Measurements from ENCODE around the gene SLC16A13. TPM values are rescaled to one million over a fixed set of nuclear protein-coding genes. Genes with fewer than 3 reads are reported as not detected.
A peak's percentile ranks its signal among the peaks of the same experiment; 100 is the strongest.

Gene SLC16A13
- total RNA-seq, 6 donors from 2014 or later = 2.3 to 26.2 (median 10.7) TPM

- WGBS, 2 donors = 41 to 51% methylated on average over 11 to 14 of the region's 14 CpGs
- peak overlapping the region; percentile 82 to 88 (median 86) for H3K4me3 ChIP-seq
- H3K36me3 ChIP-seq = peaks cover 0 to 26% (median 7%) of the 10 kb centered on the region in 4 donors
- H3K27ac ChIP-seq = peak overlapping the region in 3 of 4 donors; percentile 97 to 99 (median 99)
- TF ChIP-seq CTCF (IDR thresholded peaks at IDR 0.05) = no peak
- no peak for TF ChIP-seq POLR2A (IDR thresholded peaks at IDR 0.05)
- no peak for TF ChIP-seq EP300 (IDR thresholded peaks at IDR 0.05)
- no peak for TF ChIP-seq POLR2AphosphoS5 (IDR thresholded peaks at IDR 0.05)
- ATAC-seq (ENCODE audit: low FRiP score in 2 of 2) (no peak), DNase-seq (no peak)
- H3K4me1 ChIP-seq = peaks cover 41 to 48% (median 44%) of the 10 kb centered on the region in 4 donors
- H3K27me3 ChIP-seq = no peaks in the 10 kb centered on the region
- no peaks in the 10 kb centered on the region for H3K9me3 ChIP-seq
Observed at GRCh38 chr17:7011415-7011814, 24.4 kb upstream of the SLC16A13 start.

GRCh38 chr17:7011942-7012254 lies 23.9 kb upstream of the SLC16A13 start:
- TF ChIP-seq CTCF (IDR thresholded peaks at IDR 0.05) = no peak
- no peak for TF ChIP-seq POLR2A (IDR thresholded peaks at IDR 0.05)
- TF ChIP-seq EP300 (IDR thresholded peaks at IDR 0.05) = no peak
- TF ChIP-seq POLR2AphosphoS5 (IDR thresholded peaks at IDR 0.05) = no peak
- no peak for ATAC-seq (ENCODE audit: low FRiP score in 2 of 2)
- H3K4me3 ChIP-seq = peak overlapping the region; percentile 82 to 88 (median 86)
- peak overlapping the region; percentile 97 to 99 (median 99) for H3K27ac ChIP-seq
- DNase-seq = no peak
- H3K27me3 ChIP-seq = no peaks in the 10 kb centered on the region
- no peaks in the 10 kb centered on the region for H3K9me3 ChIP-seq
- 0 to 1% methylated on average over 6 of the region's 6 CpGs for WGBS, 2 donors
- peaks cover 0 to 29% (median 6%) of the 10 kb centered on the region in 4 donors for H3K36me3 ChIP-seq
- H3K4me1 ChIP-seq = peaks cover 44 to 53% (median 47%) of the 10 kb centered on the region in 4 donors

GRCh38 chr17:7014261-7014994 lies 21.4 kb upstream of the SLC16A13 start:
- Histone ChIP-seq H3K4me3 (peak overlapping the region; percentile 73 to 88 (median 84)), H3K27me3 (no peaks in the 10 kb centered on the region), H3K4me1 (peaks cover 56 to 76% (median 66%) of the 10 kb centered on the region in 4 donors), H3K27ac (peak overlapping the region; percentile 97 to 99 (median 99)), H3K36me3 (peaks cover 0 to 18% (median 0%) of the 10 kb centered on the region in 4 donors), H3K9me3 (no peaks in the 10 kb centered on the region)
- WGBS, 2 donors = 2 to 5% methylated on average over 14 to 38 of the region's 75 CpGs
- TF ChIP-seq EP300 (IDR thresholded peaks at IDR 0.05) (peak in 2 of 4 donors; percentile 47 to 75), CTCF (IDR thresholded peaks at IDR 0.05) (peak; percentile 84 to 97 (median 94)), POLR2A (IDR thresholded peaks at IDR 0.05) (peak in 3 of 4 donors; percentile 65 to 85 (median 85)), POLR2AphosphoS5 (IDR thresholded peaks at IDR 0.05) (peak; percentile 97 to 99)
- DNase-seq (peak; percentile 99), ATAC-seq (ENCODE audit: low FRiP score in 2 of 2) (peak; percentile 92 to 97)

DNA sequence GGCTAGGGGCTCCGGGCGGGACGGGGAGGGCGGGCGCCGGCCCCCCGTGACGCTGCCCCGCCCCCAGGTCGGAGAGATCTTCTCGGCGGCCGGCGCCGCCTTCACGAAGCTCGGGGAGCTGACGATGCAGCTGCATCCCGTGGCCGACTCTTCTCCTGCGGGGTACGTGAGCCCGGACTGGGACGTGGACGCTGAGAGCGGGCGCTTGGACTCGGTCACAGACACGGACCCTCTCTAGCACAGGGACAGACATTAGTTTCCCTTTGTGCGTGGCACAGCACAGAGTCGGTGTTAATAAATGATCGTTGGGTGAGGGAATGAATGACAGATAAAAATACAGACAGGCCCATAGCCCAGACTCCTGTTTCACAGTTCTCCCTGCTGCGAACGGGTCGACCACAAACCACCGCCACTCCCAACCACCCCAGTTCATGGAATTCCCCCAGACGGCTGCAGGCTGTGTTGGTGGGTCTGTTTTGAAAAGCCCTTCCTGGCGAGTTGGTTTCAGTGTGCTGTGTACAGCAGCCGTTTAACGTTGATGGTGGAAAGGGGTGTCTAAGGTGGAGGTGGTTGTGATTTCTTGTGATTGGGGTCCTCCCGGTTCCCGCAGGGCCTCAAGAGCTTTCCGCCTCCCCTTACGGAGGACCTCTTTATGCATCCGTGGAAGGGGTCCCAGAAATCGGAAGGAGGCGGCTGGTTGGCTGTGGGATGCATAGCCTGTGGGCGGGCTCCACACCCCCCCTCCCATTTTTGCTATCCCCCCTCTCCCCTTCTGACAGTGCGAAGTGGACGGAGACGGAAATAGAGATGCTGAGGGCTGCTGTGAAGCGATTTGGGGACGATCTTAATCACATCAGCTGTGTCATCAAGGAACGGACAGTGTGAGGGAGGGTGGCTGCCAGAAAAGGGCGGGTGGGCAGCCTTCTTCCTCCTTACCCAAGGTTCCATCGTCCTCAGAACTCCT lies 20.5 kb upstream of the SLC16A13 start:
- DNase-seq (peak in 1 of 2 donors; percentile 49), ATAC-seq (ENCODE audit: low FRiP score in 2 of 2) (no peak)
- Histone ChIP-seq H3K27me3 (no peaks in the 10 kb centered on the region), H3K36me3 (peaks cover 0 to 12% (median 0%) of the 10 kb centered on the region in 4 donors), H3K4me3 (peak overlapping the region; percentile 42 to 88 (median 84)), H3K4me1 (peaks cover 54 to 76% (median 62%) of the 10 kb centered on the region in 4 donors), H3K9me3 (no peaks in the 10 kb centered on the region), H3K27ac (peak overlapping the region; percentile 97 to 99 (median 99))
- TF ChIP-seq EP300 (IDR thresholded peaks at IDR 0.05) (no peak), POLR2A (IDR thresholded peaks at IDR 0.05) (peak in 3 of 4 donors; percentile 29 to 73 (median 51)), POLR2AphosphoS5 (IDR thresholded peaks at IDR 0.05) (peak; percentile 67 to 94)
- WGBS, 2 donors = 10 to 12% methylated on average over 25 to 39 of the region's 56 CpGs

Data from upper lobe of left lung (tissue), 6 donors.